Endothelial cell of umbilical vein (primary cell): ENCODE data around the gene CAPN7. TPM values are rescaled to one million over a fixed set of nuclear protein-coding genes. Genes with fewer than 3 reads are reported as not detected.

ENCODE experiments used
- BruUV-seq: library from RNA; stranded (reverse); fragments of 400-500 nt; replicated peaks from 2 replicates; lab custom pipeline; 2021; lab: Mats Ljungman, UMichigan
- CTCF ChIA-PET: fragments of 300-600, 350-600 bp; sonication (Branson Sonifier 250); formaldehyde crosslinking; loops from one replicate; lab custom pipeline; 2021; ENCODE audit warnings: antibody characterized with exemption, inconsistent platforms; lab: Charles Lee
- POLR2A ChIA-PET: fragments of 300-600, 350-600 bp; sonication (Branson Sonifier 250); formaldehyde crosslinking; loops from one replicate; lab custom pipeline; 2021; ENCODE audit warnings: antibody characterized with exemption, inconsistent platforms; lab: Charles Lee
- DNase-seq: peaks from one replicate; pipeline ENCODE4 v3.0.0-alpha.2; 2011; ENCODE audit warnings: low read depth, low spot score
- FAIRE-seq: peaks from 2 replicates; lab custom pipeline; 2011; peaks lifted over from hg19 to GRCh38; lab: Jason Lieb, UNC
- H2AFZ ChIP-seq: 2 replicates; pipeline ENCODE4 v1.6.0; 2012; ENCODE audit warnings: low read depth, low read length, control low read depth, inconsistent platforms
- H3K27ac ChIP-seq: 2 replicates; pipeline ENCODE4 v1.5.1; 2011; ENCODE audit warnings: low read depth, mild to moderate bottlenecking, control low read depth, low read length, moderate library complexity; ENCODE audit not compliant: insufficient read depth
- H3K27me3 ChIP-seq, 2 experiments: 2 replicates each; pipeline versions ENCODE4 v1.6.0 to v1.6.1; 2011; ENCODE audit warnings: low read length in 2 of 2, mixed read lengths in 1 of 2; ENCODE audit not compliant: control insufficient read depth in 2 of 2, insufficient read depth in 2 of 2
- H3K36me3 ChIP-seq, 2 experiments: 2 replicates in 1 of 2; 3 replicates in 1 of 2; pipeline ENCODE4 v1.5.1; 2011; ENCODE audit warnings: low read length in 2 of 2, mild to moderate bottlenecking in 1 of 2, moderate library complexity in 1 of 2; ENCODE audit not compliant: control insufficient read depth in 2 of 2, insufficient read depth in 2 of 2; ENCODE audit errors: extremely low read depth in 1 of 2
- H3K4me1 ChIP-seq: 3 replicates; pipeline ENCODE4 v1.5.1; 2011; ENCODE audit warnings: mild to moderate bottlenecking, low read length; ENCODE audit not compliant: control insufficient read depth, insufficient read depth; ENCODE audit errors: extremely low read depth
- H3K4me2 ChIP-seq: 2 replicates; pipeline ENCODE4 v1.6.1; 2011; ENCODE audit warnings: low read length, control low read depth, mixed read lengths; ENCODE audit not compliant: insufficient read depth
- H3K4me3 ChIP-seq, 3 experiments: fragments of 200-600 bp in 1 of 3; sonication (generic), shearing (Covaris generic) in 1 of 3; replicated peaks in 1 of 3; 2 replicates each; pipeline ENCODE4 v1.5.1; 2011 to 2016; ENCODE audit warnings: control low read depth in 3 of 3, low read length in 3 of 3, mild to moderate bottlenecking in 2 of 3, inconsistent platforms in 1 of 3, low read depth in 1 of 3, moderate library complexity in 1 of 3; ENCODE audit not compliant: insufficient read depth in 1 of 3
- H3K79me2 ChIP-seq: 2 replicates; pipeline ENCODE4 v1.6.0; 2012; ENCODE audit warnings: low read length, inconsistent platforms; ENCODE audit not compliant: control insufficient read depth, insufficient read depth
- H3K9ac ChIP-seq: replicated peaks from 2 replicates; pipeline ENCODE3; 2011; ENCODE audit warnings: low read length, control low read depth; ENCODE audit not compliant: insufficient read depth; ENCODE audit errors: extremely low read depth
- H3K9me1 ChIP-seq: replicated peaks from 3 replicates; pipeline ENCODE4 v1.6.0; 2011; ENCODE audit warnings: mild to moderate bottlenecking, low read length; ENCODE audit not compliant: control insufficient read depth, insufficient read depth; ENCODE audit errors: extremely low read depth
- H3K9me3 ChIP-seq: replicated peaks from 2 replicates; pipeline ENCODE4 v1.5.1; 2012; ENCODE audit warnings: low read length, inconsistent platforms; ENCODE audit not compliant: control insufficient read depth, insufficient read depth
- H4K20me1 ChIP-seq: replicated peaks from 2 replicates; pipeline ENCODE3; 2011; ENCODE audit warnings: mild to moderate bottlenecking, low read length; ENCODE audit not compliant: control insufficient read depth, insufficient read depth; ENCODE audit errors: extremely low read depth
- EZH2 ChIP-seq: IDR thresholded peaks from 2 replicates; pipeline ENCODE4 v1.6.1; 2012; ENCODE audit warnings: borderline replicate concordance, low read depth, mild to moderate bottlenecking, moderate library complexity, low read length, inconsistent platforms; ENCODE audit not compliant: severe bottlenecking
- GATA2 ChIP-seq: IDR thresholded peaks from 2 replicates; pipeline ENCODE4 v1.7.0; 2011; ENCODE audit warnings: low read depth, mild to moderate bottlenecking, moderate library complexity, mixed read lengths, low read length; ENCODE audit not compliant: insufficient read length, insufficient read depth
- MAX ChIP-seq: IDR thresholded peaks from 2 replicates; pipeline ENCODE4 v1.6.1; 2011; ENCODE audit not compliant: insufficient read depth, insufficient read length
- MYC ChIP-seq: IDR thresholded peaks from one replicate; pipeline ENCODE4 v1.6.1; 2011; ENCODE audit warnings: mild to moderate bottlenecking, low read depth, low read length
- POLR2A ChIP-seq: IDR thresholded peaks from 2 replicates; pipeline ENCODE4 v1.6.1; 2012; ENCODE audit warnings: low read depth, mild to moderate bottlenecking, control low read depth, low read length
- dilution Hi-C: fragments of 300-500 bp; cut with MboI; formaldehyde crosslinking; loops from one replicate; pipeline ENCODE4 v1.15.0; 2019; ENCODE audit warnings: low sequenced_read_pairs; ENCODE audit not compliant: extremely low pct_ligation_motif_present
- intact Hi-C: fragments of 100-400 bp; cut with micrococcal nuclease; formaldehyde crosslinking; loops from one replicate; pipeline ENCODE4 v1.10.0; 2022
- polyA plus RNA-seq, 4 experiments: library from polyadenylated mRNA; depleted of rRNA in 3 of 4; stranded (reverse) in 3 of 4; unstranded in 1 of 4; fragments of >200 nt; gene quantifications; 2 replicates each; pipeline versions ENCODE4 v1.2.1 to v1.2.3, GENCODE V29; 2011 to 2012; ENCODE audit warnings: missing spikeins in 1 of 4
- total RNA-seq: library from RNA; stranded (reverse); gene quantifications from 2 replicates; pipeline ENCODE4 v1.2.3, GENCODE V29; 2021
- TF ChIP-seq, protein P1 (sequence below), 2 donors: IDR thresholded peaks; 1 replicate in 1 of 2; 2 replicates in 1 of 2; pipeline ENCODE4 v1.5.1; 2011; ENCODE audit warnings: low read length in 2 of 2, mild to moderate bottlenecking in 2 of 2, moderate library complexity in 2 of 2, control low read depth in 1 of 2, inconsistent platforms in 1 of 2, low read depth in 1 of 2; ENCODE audit not compliant: insufficient read depth in 1 of 2; ENCODE audit errors: extremely low read depth in 1 of 2

Gene CAPN7
- total and polyA plus RNA-seq, 2 donors (not counting 3 experiments of a cell fraction or from before 2014, with no cell fraction given), result 13.2 to 32.7 TPM

- ChIA-PET POLR2A (interaction anchor here (0.6 kb wide), 2 partner anchors 9 to 460 kb away, joined by 3 to 8 read pairs; no protein-coding TSS in a partner anchor), CTCF (interaction anchor here (0.7 to 3.9 kb wide), 9 partner anchors 9 to 115 kb away, joined by 3 to 16 read pairs (median 4); partner anchors contain the start of gene SH3BP5)
- Histone ChIP-seq H3K36me3 (peaks cover 0 to 2% of the 10 kb centered on the region in 2 experiments), H3K4me2 (no peak overlapping the region), H3K27ac (peak overlapping the region; percentile 85), H2AFZ (no peak overlapping the region), H3K4me3 (no peak overlapping the region), H4K20me1 (no peaks in the 10 kb centered on the region), H3K9me3 (no peaks in the 10 kb centered on the region), H3K9me1 (no peaks in the 10 kb centered on the region), H3K9ac (no peak overlapping the region), H3K79me2 (peaks cover 70% of the 10 kb centered on the region), H3K27me3 (no peaks in the 10 kb centered on the region), H3K4me1 (peaks cover 42% of the 10 kb centered on the region)
- FAIRE-seq (no peak), DNase-seq (no peak)
- intact Hi-C loops (loop anchor here (10.0 kb wide), 1 partner anchor 344 kb away; no protein-coding TSS in a partner anchor), dilution Hi-C loops (no loop called here)
- TF ChIP-seq GATA2 (no peak), MYC (no peak), MAX (no peak), POLR2A (no peak), EZH2 (no peak)
- TF ChIP-seq, protein P1, sequence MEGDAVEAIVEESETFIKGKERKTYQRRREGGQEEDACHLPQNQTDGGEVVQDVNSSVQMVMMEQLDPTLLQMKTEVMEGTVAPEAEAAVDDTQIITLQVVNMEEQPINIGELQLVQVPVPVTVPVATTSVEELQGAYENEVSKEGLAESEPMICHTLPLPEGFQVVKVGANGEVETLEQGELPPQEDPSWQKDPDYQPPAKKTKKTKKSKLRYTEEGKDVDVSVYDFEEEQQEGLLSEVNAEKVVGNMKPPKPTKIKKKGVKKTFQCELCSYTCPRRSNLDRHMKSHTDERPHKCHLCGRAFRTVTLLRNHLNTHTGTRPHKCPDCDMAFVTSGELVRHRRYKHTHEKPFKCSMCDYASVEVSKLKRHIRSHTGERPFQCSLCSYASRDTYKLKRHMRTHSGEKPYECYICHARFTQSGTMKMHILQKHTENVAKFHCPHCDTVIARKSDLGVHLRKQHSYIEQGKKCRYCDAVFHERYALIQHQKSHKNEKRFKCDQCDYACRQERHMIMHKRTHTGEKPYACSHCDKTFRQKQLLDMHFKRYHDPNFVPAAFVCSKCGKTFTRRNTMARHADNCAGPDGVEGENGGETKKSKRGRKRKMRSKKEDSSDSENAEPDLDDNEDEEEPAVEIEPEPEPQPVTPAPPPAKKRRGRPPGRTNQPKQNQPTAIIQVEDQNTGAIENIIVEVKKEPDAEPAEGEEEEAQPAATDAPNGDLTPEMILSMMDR (IDR thresholded peaks at IDR 0.05; ENCODE audit: extremely low read depth in 1 of 2, insufficient read depth in 1 of 2, low read depth in 1 of 2, low read length in 2 of 2), result no peak
- no TSS peak for BruUV-seq
These were observed 84.7 kb downstream of the CAPN7 start for GRCh38 chr3:15290736-15291135.
